Measurements from ENCODE around the gene DCANP1.

Gene DCANP1

GRCh38 chr5:135478938-135479337, 31.8 kb upstream of the DCANP1 start:
- no peak for DNase-seq

GRCh38 chr5:135477613-135478066, 30.5 kb upstream of the DCANP1 start:
- no peak for DNase-seq

- peak; percentile 80 for DNase-seq
These were observed 29.8 kb upstream of the DCANP1 start for GRCh38 chr5:135476615-135477581.

DNA sequence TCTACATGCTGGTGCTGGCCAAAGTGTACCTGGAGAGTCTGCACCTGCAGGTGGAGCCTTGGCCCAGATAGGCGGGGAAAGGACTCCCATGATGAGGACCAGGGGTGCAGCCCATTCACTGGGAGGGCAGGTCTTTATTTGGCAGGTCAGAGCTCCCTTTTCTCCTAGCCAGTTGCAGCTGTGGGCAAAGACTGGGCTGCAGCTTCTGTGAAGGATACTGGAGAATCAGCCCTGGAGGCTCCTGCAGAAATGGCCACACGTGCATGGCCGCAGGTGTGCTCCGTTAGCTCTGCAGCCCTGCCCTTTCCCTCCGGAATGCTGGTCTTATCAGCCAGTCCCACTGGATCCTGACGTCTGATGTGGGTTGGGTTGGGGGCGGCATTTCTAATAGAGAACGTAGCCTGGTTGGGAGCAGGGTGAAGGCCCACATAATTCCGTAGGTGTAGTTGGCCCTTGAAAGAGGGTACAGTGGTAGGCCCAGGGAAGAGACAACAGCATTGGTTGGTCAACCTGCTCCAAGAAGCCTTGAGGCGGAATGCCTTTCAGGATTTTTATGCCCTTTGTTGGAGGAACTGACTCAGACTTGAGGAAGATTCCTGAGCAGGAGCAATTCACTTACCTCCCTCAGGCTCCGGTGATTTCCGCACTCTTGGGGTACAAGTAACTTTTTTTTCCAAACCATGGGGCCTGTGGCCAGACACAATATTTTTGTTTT, 27.0 kb upstream of the DCANP1 start:
- DNase-seq, result no peak

- DNase-seq, result no peak
These were observed 25.0 kb upstream of the DCANP1 start for GRCh38 chr5:135472141-135472540.

- no peak for DNase-seq
These were observed 24.6 kb upstream of the DCANP1 start for GRCh38 chr5:135471726-135472125.

GRCh38 chr5:135469911-135470310, 22.8 kb upstream of the DCANP1 start:
- no peak for DNase-seq

GRCh38 chr5:135468541-135468940, 21.4 kb upstream of the DCANP1 start:
- no peak for DNase-seq

GRCh38 chr5:135467871-135468485, 20.8 kb upstream of the DCANP1 start:
- DNase-seq, result no peak

GRCh38 chr5:135467051-135467625, 20.0 kb upstream of the DCANP1 start:
- DNase-seq, result no peak

GRCh38 chr5:135466178-135467050, 19.3 kb upstream of the DCANP1 start:
- no peak for DNase-seq

GRCh38 chr5:135465391-135466122, 18.4 kb upstream of the DCANP1 start:
- no peak for DNase-seq

- DNase-seq, result peak; percentile 74
These were observed 15.2 kb upstream of the DCANP1 start for GRCh38 chr5:135462304-135462703.

DNA sequence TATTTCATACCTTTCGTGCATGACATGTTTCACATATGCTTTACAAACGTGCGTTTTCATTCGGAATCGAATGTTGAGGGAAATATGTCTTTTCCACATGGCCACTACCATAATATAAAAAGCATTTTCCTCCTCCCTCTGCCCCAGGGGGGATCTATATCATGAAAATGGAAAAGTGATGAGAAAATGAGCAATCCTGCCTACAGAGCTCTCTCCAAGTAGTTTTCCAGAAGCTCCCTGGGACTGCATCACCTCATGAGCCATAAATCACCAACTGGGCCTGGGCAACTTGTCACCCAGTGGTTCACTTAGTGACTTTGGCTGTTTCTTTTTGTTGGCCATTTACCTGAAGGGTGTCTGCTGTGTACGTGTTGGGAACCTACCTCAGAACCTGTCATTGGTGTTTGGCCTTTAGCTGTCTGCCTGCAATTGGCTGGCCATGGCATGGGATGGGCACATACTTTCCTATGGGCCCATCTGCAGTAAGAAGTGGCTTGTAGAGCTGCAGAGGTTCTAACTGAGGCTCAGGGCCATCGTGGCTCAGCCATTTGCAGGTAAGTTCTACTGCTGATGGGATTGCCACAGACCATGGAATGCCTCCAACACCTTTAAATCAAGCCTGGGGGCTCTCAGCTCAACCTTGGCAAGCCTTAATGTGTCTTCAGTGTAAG, 14.5 kb upstream of the DCANP1 start:
- no peak for DNase-seq

GRCh38 chr5:135460246-135461033, 13.3 kb upstream of the DCANP1 start:
- no peak for DNase-seq

DNA sequence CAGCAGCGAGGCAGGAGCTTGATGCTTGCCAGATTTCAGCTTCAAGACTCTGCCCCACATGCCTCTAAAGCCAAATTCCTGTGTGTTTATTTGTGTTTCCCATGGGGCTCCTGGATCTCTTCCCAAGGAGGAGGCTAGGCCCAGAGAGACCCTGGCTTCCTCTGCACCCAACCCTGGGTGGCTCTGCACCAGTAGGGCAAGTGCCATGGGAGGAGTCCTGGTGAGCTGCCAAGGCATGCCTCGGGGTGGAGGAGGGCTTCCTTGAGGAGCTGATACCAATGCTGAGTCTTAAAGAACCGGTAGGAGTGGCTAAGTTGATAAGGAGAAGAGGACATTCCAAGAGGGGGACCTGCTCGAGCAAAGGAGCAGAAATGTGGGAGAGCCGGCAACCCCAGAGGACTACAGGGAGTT, 11.8 kb upstream of the DCANP1 start:
- DNase-seq, result no peak

- no peak for DNase-seq
These were observed 11.2 kb upstream of the DCANP1 start for GRCh38 chr5:135458356-135458755.

DNA sequence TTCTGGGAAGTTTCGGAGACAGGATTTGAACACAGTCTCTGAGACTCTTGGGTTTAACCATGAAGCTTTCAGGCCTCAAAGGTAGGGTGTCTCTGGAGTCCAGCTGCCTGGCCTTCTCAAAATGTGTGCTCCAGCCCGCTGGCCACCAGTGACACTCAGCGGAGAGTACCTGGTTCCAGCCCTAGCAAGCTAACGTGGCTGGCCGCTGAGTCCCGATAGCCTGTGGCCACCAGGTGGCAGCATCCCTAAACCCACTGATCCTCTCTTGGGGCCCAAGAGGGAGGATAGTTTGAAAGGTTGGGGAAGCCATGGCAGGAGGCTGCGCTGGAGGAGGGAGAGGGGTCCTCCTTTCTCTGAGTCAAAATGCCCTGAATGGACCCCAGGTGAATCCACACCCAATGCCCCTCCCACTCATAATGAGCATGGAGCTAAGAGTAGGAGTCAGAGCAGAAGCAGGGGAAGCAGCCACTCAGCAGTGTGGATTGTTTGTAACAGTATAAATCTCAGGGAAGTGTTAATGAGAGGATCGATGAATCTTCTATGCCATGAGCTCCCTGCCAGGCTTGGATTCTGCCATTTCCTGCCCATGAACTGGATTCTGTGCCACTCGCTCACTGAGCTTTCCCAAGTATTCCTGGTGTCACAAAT, 10.4 kb upstream of the DCANP1 start:
- DNase-seq, result no peak
